ENCODE results near the gene SYT1.

GRCh38 chr12:78970041-78970440, 105.5 kb downstream of the SYT1 start:
- TF ChIP-seq POLR2A (IDR thresholded peaks at IDR 0.05), result no peak
- no peak for TF ChIP-seq CTCF (IDR thresholded peaks at IDR 0.05)

All from upper lobe of left lung (tissue), 4 donors.